H9 (cell line): ENCODE results near the gene MORF4L2. TPM values are rescaled to one million over a fixed set of nuclear protein-coding genes. Genes with fewer than 3 reads are reported as not detected.

Experiments used
- DNase-seq: peaks from one replicate; pipeline ENCODE4 v3.0.0-alpha.2; 2017
- H2AFZ ChIP-seq: one replicate; pipeline ENCODE4 v1.6.1; 2013; ENCODE audit warnings: mild to moderate bottlenecking, low read length, control low read depth, moderate library complexity
- H2AK5ac ChIP-seq: 2 replicates; pipeline ENCODE4 v1.6.1; 2013; ENCODE audit warnings: low read length, control low read depth, mixed read lengths; ENCODE audit not compliant: insufficient read length
- H2BK120ac ChIP-seq: one replicate; pipeline ENCODE4 v1.6.1; 2013; ENCODE audit warnings: low read depth, mild to moderate bottlenecking, low read length, control low read depth, inconsistent platforms; ENCODE audit not compliant: poor library complexity, severe bottlenecking
- H2BK12ac ChIP-seq: 2 replicates; pipeline ENCODE4 v1.6.1; 2013; ENCODE audit warnings: low read length, control low read depth, mixed read lengths, low read depth; ENCODE audit not compliant: insufficient read length
- H2BK15ac ChIP-seq: 2 replicates; pipeline ENCODE4 v1.6.1; 2013; ENCODE audit warnings: low read depth, low read length, control low read depth
- H2BK20ac ChIP-seq: one replicate; pipeline ENCODE4 v1.6.1; 2013; ENCODE audit warnings: low read depth, mild to moderate bottlenecking, low read length, control low read depth, inconsistent platforms; ENCODE audit not compliant: poor library complexity, severe bottlenecking
- H2BK5ac ChIP-seq: 2 replicates; pipeline ENCODE4 v1.6.1; 2013; ENCODE audit warnings: low read length, control low read depth, mixed read lengths; ENCODE audit not compliant: insufficient read length
- H3K14ac ChIP-seq: 2 replicates; pipeline ENCODE4 v1.6.1; 2013; ENCODE audit warnings: low read length, control low read depth; ENCODE audit not compliant: insufficient read depth
- H3K18ac ChIP-seq: 2 replicates; pipeline ENCODE4 v1.6.1; 2013; ENCODE audit warnings: low read depth, mild to moderate bottlenecking, mixed read lengths, low read length, control low read depth; ENCODE audit not compliant: insufficient read length
- H3K23ac ChIP-seq: 2 replicates; pipeline ENCODE4 v1.6.1; 2013; ENCODE audit warnings: low read length, control low read depth, mixed read lengths, low read depth; ENCODE audit not compliant: insufficient read length
- H3K23me2 ChIP-seq: 2 replicates; pipeline ENCODE4 v1.6.1; 2013; ENCODE audit warnings: low read depth, mild to moderate bottlenecking, mixed read lengths, low read length, control low read depth; ENCODE audit not compliant: insufficient read length, poor library complexity, severe bottlenecking
- H3K27ac ChIP-seq: 2 replicates; pipeline ENCODE4 v1.5.1; 2013; ENCODE audit warnings: low read length, control low read depth, mixed read lengths, low read depth; ENCODE audit not compliant: insufficient read length
- H3K27me3 ChIP-seq: 2 replicates; pipeline ENCODE4 v1.6.1; 2013; ENCODE audit warnings: low read length, control low read depth, inconsistent platforms; ENCODE audit not compliant: insufficient read depth
- H3K4ac ChIP-seq: 2 replicates; pipeline ENCODE4 v1.6.1; 2013; ENCODE audit warnings: low read depth, mild to moderate bottlenecking, control low read depth, inconsistent platforms, low read length, moderate library complexity
- H3K4me1 ChIP-seq: 2 replicates; pipeline ENCODE4 v1.6.1; 2013; ENCODE audit warnings: low read length, control low read depth, inconsistent platforms; ENCODE audit not compliant: insufficient read depth
- H3K4me2 ChIP-seq: 2 replicates; pipeline ENCODE4 v1.6.1; 2013; ENCODE audit warnings: low read length, control low read depth, mixed read lengths; ENCODE audit not compliant: insufficient read length, insufficient read depth
- H3K56ac ChIP-seq: 2 replicates; pipeline ENCODE4 v1.6.1; 2013; ENCODE audit warnings: low read depth, mild to moderate bottlenecking, mixed read lengths, low read length, control low read depth; ENCODE audit not compliant: insufficient read length
- H3K79me1 ChIP-seq: 2 replicates; pipeline ENCODE4 v1.6.1; 2013; ENCODE audit warnings: low read depth, mild to moderate bottlenecking, moderate library complexity, low read length, control low read depth, inconsistent platforms; ENCODE audit not compliant: insufficient read depth, poor library complexity, severe bottlenecking
- H3K79me2 ChIP-seq: 2 replicates; pipeline ENCODE4 v1.6.1; 2013; ENCODE audit warnings: low read length, control low read depth, inconsistent platforms; ENCODE audit not compliant: insufficient read depth
- H3K9ac ChIP-seq: 2 replicates; pipeline ENCODE4 v1.6.1; 2013; ENCODE audit warnings: low read length, control low read depth, mixed read lengths; ENCODE audit not compliant: insufficient read length; ENCODE audit errors: extremely low read depth
- H3K9me3 ChIP-seq: one replicate; pipeline ENCODE4 v1.6.1; 2013; ENCODE audit warnings: low read depth, low read length, inconsistent platforms; ENCODE audit not compliant: control insufficient read depth
- H3T11ph ChIP-seq: one replicate; pipeline ENCODE4 v1.6.1; 2013; ENCODE audit warnings: mild to moderate bottlenecking, low read length, control low read depth, inconsistent platforms
- H4K20me1 ChIP-seq: one replicate; pipeline ENCODE4 v1.6.1; 2013; ENCODE audit not compliant: control insufficient read depth, insufficient read length, insufficient read depth
- H4K5ac ChIP-seq: 2 replicates; pipeline ENCODE4 v1.6.1; 2013; ENCODE audit warnings: low read depth, mild to moderate bottlenecking, mixed read lengths, low read length, control low read depth; ENCODE audit not compliant: insufficient read length
- H4K8ac ChIP-seq: replicated peaks from 2 replicates; pipeline ENCODE4 v1.6.1; 2013; ENCODE audit warnings: low read length, control low read depth, mixed read lengths, low read depth; ENCODE audit not compliant: insufficient read length
- H4K91ac ChIP-seq: 2 replicates; pipeline ENCODE4 v1.6.1; 2013; ENCODE audit warnings: low read depth, mild to moderate bottlenecking, moderate library complexity, mixed read lengths, low read length, control low read depth; ENCODE audit not compliant: insufficient read length
- H3K27ac Mint-ChIP-seq, 3 experiments: 2 replicates in 2 of 3; 3 replicates in 1 of 3; pipeline ENCODE4 v1.8.0; 2020 to 2021; ENCODE audit warnings: mixed read lengths in 3 of 3, mild to moderate bottlenecking in 1 of 3, moderate library complexity in 1 of 3
- H3K27me3 Mint-ChIP-seq: 2 replicates; pipeline ENCODE4 v1.8.0; 2021; ENCODE audit warnings: low read depth, mild to moderate bottlenecking, moderate library complexity, mixed read lengths
- H3K36me3 Mint-ChIP-seq, 3 experiments: 2 replicates in 2 of 3; 3 replicates in 1 of 3; pipeline ENCODE4 v1.8.0; 2020 to 2021; ENCODE audit warnings: low read depth in 3 of 3, mixed read lengths in 3 of 3; ENCODE audit not compliant: insufficient read depth in 1 of 3
- H3K4me1 Mint-ChIP-seq, 2 experiments: 2 replicates each; pipeline ENCODE4 v1.8.0; 2020; ENCODE audit warnings: mixed read lengths in 2 of 2
- H3K4me3 Mint-ChIP-seq, 2 experiments: 2 replicates in 1 of 2; 3 replicates in 1 of 2; pipeline ENCODE4 v1.8.0; 2020 to 2021; ENCODE audit warnings: mild to moderate bottlenecking in 2 of 2, mixed read lengths in 2 of 2, moderate library complexity in 1 of 2
- H3K9me3 Mint-ChIP-seq, 2 experiments: 2 replicates in 1 of 2; 3 replicates in 1 of 2; pipeline ENCODE4 v1.8.0; 2020; ENCODE audit warnings: mild to moderate bottlenecking in 2 of 2, mixed read lengths in 2 of 2, moderate library complexity in 1 of 2
- WGBS: extraction: QIAGEN DNeasy Blood & Tissue Kit; methylation state at CpG from one replicate; pipeline ENCODE4 v1.1.7; 2013; ENCODE audit warnings: missing lambda C conversion rate, low lambda C conversion rate, mixed read lengths; ENCODE audit not compliant: insufficient read length; ENCODE audit errors: extremely low coverage; 5-methylcytosine and 5-hydroxymethylcytosine counted together
- total RNA-seq: library from RNA; stranded (reverse); gene quantifications from 2 replicates; pipeline ENCODE4 v1.2.1, GENCODE V29; 2021
- TF ChIP-seq, protein P1 (sequence below): fragments of 200-600 bp; sonication (generic); conservative IDR thresholded peaks from 3 replicates; pipeline ENCODE4 v1.8.0; 2021; ENCODE audit warnings: antibody characterized with exemption, mild to moderate bottlenecking

Gene MORF4L2
- total RNA-seq, 1 experiment from 2014 or later = 378 TPM

DNA sequence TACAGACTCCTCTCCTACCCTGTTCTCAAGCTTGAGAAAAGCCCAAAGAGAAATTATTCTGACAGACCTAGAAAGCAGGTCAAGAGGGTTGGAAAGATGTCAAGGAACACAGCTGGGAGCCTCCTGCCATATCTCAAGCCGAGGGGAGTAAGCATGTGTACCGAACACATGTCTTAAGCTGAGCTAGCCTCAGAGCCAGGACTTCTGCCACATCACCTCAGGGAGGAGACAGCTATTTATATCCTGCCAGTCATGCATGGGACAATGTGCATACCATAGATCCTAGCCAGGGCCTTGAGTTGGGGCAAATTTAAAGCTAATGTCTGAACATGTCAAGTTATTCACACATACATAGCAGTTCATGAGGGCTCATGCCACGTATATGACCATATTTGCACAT, 36.0 kb upstream of the MORF4L2 start:
- H4K5ac ChIP-seq = no peak overlapping the region
- no peak for DNase-seq
- H2BK5ac ChIP-seq = no peak overlapping the region
- H3K4me1 ChIP-seq = no peaks in the 10 kb centered on the region; the same call in 1 of the 2 replicates
- no peak overlapping the region for H3K4ac ChIP-seq
- H4K20me1 ChIP-seq = no peaks in the 10 kb centered on the region
- no peak overlapping the region for H3K27ac Mint-ChIP-seq
- no peak overlapping the region for H3K18ac ChIP-seq
- peaks cover 24 to 33% of the 10 kb centered on the region in 2 experiments for H3K4me1 Mint-ChIP-seq
- no peaks in the 10 kb centered on the region for H3K79me2 ChIP-seq
- H4K91ac ChIP-seq = no peak overlapping the region
- H3K9me3 Mint-ChIP-seq = peaks cover 0 to 30% of the 10 kb centered on the region in 2 experiments; a peak in 2 of 5 replicates
- no peaks in the 10 kb centered on the region; a peak in 1 of 7 replicates for H3K36me3 Mint-ChIP-seq
- H3K4me2 ChIP-seq = no peak overlapping the region
- H2BK12ac ChIP-seq = no peak overlapping the region
- TF ChIP-seq, protein P1, sequence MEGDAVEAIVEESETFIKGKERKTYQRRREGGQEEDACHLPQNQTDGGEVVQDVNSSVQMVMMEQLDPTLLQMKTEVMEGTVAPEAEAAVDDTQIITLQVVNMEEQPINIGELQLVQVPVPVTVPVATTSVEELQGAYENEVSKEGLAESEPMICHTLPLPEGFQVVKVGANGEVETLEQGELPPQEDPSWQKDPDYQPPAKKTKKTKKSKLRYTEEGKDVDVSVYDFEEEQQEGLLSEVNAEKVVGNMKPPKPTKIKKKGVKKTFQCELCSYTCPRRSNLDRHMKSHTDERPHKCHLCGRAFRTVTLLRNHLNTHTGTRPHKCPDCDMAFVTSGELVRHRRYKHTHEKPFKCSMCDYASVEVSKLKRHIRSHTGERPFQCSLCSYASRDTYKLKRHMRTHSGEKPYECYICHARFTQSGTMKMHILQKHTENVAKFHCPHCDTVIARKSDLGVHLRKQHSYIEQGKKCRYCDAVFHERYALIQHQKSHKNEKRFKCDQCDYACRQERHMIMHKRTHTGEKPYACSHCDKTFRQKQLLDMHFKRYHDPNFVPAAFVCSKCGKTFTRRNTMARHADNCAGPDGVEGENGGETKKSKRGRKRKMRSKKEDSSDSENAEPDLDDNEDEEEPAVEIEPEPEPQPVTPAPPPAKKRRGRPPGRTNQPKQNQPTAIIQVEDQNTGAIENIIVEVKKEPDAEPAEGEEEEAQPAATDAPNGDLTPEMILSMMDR = no peak
- H3K27me3 ChIP-seq = no peaks in the 10 kb centered on the region
- no peak overlapping the region for H3K9ac ChIP-seq
- no peaks in the 10 kb centered on the region for H3K9me3 ChIP-seq
- no peaks in the 10 kb centered on the region for H3K79me1 ChIP-seq
- no peak overlapping the region for H2BK120ac ChIP-seq
- no peak overlapping the region for H2AFZ ChIP-seq
- no peak overlapping the region for H4K8ac ChIP-seq
- H3K23ac ChIP-seq = no peak overlapping the region
- no peak overlapping the region for H2AK5ac ChIP-seq
- no peak overlapping the region for H3K56ac ChIP-seq
- H3K27ac ChIP-seq = no peak overlapping the region
- H3K14ac ChIP-seq = no peak overlapping the region
- H3K23me2 ChIP-seq = no peaks in the 10 kb centered on the region
- H3K4me3 Mint-ChIP-seq = no peak overlapping the region
- WGBS = no CpG with 5 or more reads among the region's 3 CpGs
- H3T11ph ChIP-seq = no peak overlapping the region
- peaks cover 1% of the 10 kb centered on the region for H3K27me3 Mint-ChIP-seq
- no peak overlapping the region for H2BK15ac ChIP-seq
- no peak overlapping the region for H2BK20ac ChIP-seq
